CD4-positive, alpha-beta T cell treated with Interleukin-4 for 4 hours (primary cell): Measurements from ENCODE around the gene TUBB.
"Not testable (repeated sequence)": the region's sequence is repeated elsewhere in the genome, so short reads cannot be mapped to it uniquely, and the experiment has no call there.

Experiments
- DNase-seq: peaks from one replicate; pipeline ENCODE4 v3.0.0-alpha.2; 2020

Gene TUBB

DNA sequence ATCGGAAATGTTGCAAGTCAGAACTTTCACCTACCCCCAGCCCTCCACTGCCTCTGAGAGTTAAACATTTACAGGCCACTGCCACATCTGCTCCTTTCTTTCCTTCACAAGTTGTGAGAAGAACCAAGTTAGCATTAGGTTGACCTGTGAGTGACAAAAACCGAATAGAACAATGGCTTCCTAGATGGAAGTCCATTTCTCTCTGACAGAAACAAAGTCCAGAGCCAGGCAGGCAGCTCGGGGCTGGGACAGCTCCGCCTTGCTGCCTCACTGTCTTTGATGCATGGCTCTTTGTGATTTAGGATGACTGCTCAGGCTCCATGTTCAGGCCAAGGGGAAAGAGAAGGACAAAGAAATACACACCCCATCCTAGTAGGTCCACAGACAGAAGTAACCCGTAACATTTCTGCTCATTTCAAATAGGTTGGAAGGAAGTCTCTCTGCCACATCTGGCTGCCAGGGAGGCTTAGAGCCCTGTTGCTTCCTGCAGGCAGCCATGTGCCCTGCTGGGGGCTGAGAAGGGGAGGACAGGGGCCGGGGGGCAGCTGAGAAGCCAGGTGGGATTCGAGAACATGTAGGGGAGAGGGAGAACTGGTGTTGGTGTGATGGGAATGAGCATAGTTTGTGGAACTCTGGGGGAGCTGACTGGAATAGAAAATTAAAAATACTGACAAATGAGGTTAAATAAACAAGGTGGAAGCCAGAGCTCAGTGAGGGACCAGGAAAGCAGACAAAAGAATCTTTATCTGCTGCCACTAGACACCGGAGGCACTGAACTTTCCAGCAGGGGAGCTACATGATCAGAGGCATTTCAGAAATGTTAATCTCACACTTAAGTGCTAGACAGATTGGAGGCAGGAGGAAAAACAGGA, 43.7 kb downstream of the TUBB start:
- no peak for DNase-seq

DNA sequence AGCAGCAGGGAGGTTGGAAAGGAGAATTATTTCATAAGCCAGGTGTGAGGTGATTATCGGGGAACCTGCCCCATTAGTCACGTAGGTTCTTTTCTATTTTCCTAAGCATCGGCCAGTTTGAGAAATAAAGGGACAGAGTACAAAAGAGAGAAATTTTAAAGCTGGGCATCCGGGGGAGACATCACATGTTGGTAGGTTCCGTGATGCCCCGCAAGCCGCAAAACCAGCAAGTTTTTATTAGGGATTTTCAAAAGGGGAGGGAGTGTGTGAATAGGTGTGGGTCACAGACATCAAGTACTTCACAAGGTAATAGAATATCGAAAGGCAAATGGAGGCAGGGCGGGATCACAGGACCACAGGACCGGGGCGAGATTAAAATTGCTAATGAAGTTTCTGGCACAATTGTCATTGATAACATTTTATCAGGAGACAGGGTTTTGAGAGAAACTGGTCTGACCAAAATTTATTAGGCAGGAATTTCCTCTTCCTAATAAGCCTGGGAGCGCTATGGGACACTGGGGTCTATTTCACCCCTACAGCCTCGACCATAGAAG, 44.4 kb downstream of the TUBB start:
- DNase-seq: not testable (repeated sequence)

DNA sequence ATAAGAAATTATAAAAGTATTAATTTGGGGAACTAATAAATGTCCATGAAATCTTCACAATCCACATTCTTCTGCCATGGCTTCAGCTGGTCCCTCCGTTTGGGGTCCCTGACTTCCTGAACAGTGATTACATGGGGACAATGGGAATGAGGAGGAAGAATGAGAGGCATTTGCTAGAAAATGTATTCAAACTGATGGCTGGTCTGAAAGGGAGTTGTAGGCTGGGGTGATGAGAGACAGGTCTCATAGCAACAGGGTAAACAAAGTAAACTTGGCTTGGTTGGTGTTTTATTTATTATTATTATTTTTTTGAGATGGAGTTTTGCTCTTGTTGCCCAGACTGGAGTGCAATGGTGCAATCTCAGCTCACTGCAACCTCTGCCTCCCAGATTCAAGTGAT, 45.3 kb downstream of the TUBB start:
- DNase-seq: not testable (repeated sequence)

DNA sequence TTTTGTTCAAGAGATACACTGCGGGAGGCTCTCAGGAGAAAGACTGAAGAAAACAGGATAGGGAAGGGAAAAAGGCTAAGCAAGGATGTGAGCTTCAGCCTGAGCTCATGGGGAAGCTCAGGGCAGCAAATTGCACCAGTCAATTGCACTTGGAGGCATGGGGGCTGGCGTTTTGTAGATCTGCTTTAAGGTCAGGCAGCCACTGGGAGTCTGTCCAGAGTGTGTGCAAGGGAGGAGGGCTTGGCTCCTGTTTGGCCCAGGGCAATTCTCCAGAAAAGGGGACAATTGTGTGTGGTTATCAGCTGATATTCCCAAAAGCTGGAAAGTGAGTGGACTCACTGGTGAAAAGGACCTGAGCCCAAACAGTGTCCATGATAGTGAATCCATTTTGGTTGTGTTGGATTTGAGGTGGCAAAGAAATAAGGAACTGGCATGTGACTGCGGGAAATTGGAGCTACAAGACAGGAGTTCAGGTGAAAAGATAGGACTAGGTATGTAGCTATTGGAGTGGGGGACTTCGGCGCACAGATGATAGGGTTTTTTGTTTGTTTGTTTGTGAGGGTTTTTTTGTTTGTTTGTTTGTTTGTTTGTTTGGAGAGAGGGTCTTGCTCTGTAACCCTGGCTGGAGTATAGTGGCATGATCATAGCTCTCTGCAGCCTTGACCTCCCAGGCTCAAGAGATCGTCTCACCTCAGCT, 46.5 kb downstream of the TUBB start:
- DNase-seq: no peak

DNA sequence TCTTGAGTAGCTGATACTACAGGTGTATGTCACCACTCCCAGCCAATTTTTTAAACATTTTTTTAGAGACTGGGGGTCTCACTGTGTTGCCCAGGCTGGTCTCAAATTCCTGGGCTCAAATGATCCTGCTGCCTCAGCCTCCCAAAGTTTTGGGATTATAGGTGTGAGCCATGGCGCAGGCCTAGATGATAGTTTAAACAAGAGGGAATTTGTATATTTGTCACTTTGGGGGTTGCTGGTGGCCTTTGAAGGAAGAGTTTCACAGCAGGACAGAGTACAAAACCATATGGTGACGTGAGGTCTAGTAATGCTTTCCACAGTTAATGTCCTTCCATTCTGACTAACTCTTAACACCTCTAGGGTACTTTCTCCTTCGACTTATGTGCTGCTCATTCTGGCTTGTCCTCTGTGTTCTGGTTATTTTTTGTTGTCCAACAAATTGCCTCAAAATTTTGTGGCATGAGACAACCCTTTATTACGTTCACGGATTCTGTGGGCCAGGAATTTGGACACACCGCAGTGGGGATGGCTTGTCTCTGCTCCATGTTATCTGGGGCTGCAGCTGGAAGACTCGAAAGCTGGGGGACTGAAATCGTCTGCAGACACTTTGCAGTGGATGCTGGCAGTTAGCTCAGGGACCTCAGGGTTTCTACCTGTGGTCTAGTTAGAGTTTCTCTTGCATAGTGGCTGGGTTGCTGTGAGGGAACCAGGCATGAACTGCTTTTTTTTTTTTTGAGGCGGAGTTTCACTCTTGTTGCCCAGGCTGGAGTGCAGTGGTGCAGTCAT, 47.2 kb downstream of the TUBB start:
- DNase-seq: no peak

DNA sequence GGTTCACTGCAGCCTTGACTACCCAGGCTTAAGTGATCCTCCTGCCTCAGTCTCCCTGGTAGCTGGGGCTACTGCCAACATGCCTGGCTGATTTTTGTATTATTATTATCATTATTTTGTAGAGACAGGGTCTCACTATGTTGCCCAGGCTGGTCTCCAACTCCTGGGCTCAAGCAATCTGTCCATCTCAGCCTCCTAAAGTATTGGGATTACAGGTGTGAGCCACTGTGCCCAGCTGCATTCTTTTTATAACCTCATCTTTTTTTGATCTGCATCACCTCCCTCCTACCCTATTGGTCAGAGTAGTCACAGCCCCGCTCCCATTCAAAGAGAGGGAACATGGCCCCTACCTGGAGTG, 47.8 kb downstream of the TUBB start:
- DNase-seq: no peak

DNA sequence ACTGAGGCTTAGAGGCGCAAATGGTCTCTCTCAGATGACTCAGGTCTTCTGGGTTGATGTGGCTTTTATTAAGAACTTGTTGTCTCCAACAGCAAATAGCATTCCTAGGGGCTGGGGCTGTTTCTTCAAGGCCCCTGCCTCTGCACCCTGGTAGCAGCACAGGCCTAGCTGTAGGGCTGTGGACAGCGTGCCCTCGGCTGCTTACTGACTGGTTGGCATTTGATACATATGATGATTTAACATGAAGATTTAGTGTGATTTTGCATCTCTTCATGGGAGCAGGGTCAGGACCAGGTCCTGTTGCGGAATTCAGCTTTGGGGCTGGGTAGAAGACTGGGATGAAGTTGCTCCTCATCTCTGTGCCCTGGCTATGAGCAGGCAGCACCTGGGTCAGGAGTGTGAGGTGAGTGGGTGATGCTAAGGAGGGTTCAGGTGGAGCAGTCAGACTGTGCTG, 48.5 kb downstream of the TUBB start:
- no peak for DNase-seq

DNA sequence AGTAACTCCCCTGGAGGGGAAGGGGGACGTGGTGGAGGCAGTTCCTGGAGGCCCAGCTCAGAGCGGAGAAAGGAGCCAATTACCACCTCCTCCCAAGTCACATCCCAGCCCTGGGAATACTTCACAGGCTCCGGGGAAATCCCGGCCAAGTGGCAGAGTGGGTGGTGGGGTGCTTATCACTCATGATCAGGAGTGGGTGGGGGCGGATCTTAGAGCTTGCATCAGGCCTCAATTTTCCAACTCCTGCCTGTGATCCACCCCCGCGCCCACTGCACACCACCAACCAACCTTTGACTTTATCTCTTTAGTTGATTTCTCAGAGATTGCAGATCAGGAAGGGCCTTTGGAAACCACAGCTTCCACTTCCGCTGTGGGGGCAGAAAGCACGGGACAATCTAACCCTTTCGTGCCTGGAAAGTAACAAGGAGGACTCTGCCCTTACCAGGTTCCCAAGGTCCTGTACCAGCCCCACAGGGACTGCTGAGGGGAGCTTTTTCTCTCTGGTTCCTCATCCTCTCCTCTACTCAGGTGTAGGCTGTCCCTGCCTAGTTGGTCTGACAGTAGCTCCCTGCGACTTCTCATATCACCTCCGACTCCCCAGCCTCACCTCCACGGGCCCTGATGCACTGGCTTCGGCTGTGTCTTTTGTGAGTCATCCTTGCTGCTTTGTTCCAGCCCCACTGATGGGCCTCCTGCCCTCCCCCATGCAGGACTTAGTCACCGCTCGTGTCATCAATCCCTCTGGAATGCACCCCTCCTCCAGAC, 49.1 kb downstream of the TUBB start:
- DNase-seq: peak; percentile 75

DNA sequence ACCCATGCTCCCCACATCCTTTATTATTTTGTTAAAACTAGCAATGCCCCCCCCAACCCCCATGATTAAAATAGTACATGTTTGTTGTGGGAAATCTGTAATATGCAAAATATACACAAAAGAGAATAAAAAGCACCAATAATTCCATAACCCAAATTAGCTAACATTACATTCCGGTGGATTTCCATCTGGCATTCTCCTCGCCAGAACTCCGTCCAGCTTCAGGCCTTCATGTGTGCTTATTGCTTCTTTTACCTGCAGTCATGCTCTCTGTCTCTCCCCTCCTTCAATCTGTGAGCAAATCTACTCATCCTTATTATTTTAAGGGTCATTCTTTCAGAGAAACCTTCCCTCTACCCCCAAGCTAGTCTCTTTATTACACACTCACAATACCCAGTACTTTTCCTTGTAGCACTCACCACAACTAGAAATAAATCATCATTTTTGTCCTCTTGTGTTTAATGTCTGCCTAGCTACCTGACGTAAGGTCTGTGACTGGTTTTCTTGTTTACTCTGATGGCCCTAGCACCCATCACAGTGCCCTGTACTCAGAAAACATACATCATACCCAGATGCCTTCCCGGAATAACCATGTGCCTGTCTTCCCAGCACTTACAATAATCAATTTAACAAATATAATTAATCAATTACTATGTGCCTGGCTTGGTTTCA, 49.8 kb downstream of the TUBB start:
- DNase-seq: no peak

DNA sequence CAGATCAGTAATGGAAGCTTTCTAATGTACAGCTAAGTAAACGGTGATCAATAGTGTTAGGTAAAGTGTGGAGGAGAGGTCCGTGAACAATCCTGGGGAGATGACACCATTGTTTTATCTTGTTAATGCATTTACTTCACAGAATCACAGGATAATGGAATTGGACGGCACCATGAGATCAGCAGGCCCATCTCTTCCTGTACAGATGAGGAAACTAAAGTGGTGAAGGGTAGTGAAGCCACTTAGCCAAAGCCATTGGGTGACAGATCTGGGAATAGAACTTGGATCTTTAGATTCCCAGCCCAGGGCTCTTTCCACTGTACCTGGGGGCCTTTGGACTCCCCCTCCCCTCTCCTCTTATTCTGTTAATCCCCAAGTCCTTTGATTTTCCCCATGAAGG, 50.4 kb downstream of the TUBB start:
- no peak for DNase-seq

DNA sequence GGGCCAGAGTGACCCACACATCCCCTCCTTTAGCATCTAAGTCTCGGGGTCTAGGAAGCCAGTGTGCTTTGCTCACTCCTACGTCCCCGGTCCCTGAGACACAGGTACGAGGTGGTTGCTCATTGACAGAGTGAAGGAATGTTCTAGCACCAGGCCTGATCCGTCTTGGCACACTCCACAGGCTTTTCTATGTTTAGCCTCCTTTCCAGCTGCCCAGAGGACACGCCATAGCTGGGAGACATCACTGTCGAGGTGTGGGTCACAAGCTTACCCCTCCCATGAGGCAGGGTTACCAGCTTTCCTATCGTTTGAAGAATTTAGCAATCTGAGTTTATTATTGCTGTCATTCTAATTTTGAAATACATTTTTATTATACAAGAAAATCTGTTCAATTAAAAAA, 54.5 kb downstream of the TUBB start:
- DNase-seq: no peak
